IMR-90 (cell line): ENCODE data around the gene OSCP1. TPM values are rescaled to one million over a fixed set of nuclear protein-coding genes. Genes with fewer than 3 reads are reported as not detected.

Experiments
- ATAC-seq: fragments of 200-7000 bp; cut with Tn5 transposase; 2 replicates; pipeline ENCODE4 v1.9.1; 2020; ENCODE audit warnings: low read depth, mild to moderate bottlenecking, moderate library complexity
- BruUV-seq: library from RNA; stranded (reverse); fragments of 400-500 nt; replicated peaks from 2 replicates; lab custom pipeline; 2021; lab: Mats Ljungman, UMichigan
- CTCF ChIA-PET: fragments of 300-600 bp; formaldehyde crosslinking; extraction: SDS; loops from one replicate; lab custom pipeline; 2021; ENCODE audit warnings: antibody characterized with exemption; lab: Yijun Ruan, JAX
- POLR2A ChIA-PET: fragments of 300-600 bp; sonication (Branson Sonifier 250); formaldehyde crosslinking; loops from one replicate; lab custom pipeline; 2022; ENCODE audit warnings: antibody characterized with exemption; ENCODE audit not compliant: unreplicated experiment; lab: Charles Lee
- DNase-seq: peaks from one replicate; pipeline ENCODE4 v3.0.0; 2013
- H2AFZ ChIP-seq: replicated peaks from 2 replicates; pipeline ENCODE3; 2013; ENCODE audit warnings: low read length, mild to moderate bottlenecking; ENCODE audit not compliant: poor library complexity
- H2AK5ac ChIP-seq: 2 replicates; pipeline ENCODE4 v1.6.1; 2013; ENCODE audit warnings: low read depth, low read length, inconsistent platforms
- H2AK9ac ChIP-seq: replicated peaks from 2 replicates; pipeline ENCODE3; 2013; ENCODE audit warnings: mild to moderate bottlenecking, low read depth, low read length, moderate library complexity; ENCODE audit not compliant: poor library complexity
- H2BK120ac ChIP-seq: 2 replicates; pipeline ENCODE4 v1.6.1; 2013; ENCODE audit warnings: low read depth, low read length, inconsistent platforms
- H2BK15ac ChIP-seq: 3 replicates; pipeline ENCODE4 v1.6.1; 2013; ENCODE audit warnings: low read depth, low read length, inconsistent platforms
- H2BK20ac ChIP-seq: 2 replicates; pipeline ENCODE4 v1.6.1; 2013; ENCODE audit warnings: low read depth, mild to moderate bottlenecking, inconsistent platforms, low read length, moderate library complexity
- H2BK5ac ChIP-seq: 2 replicates; pipeline ENCODE4 v1.6.1; 2013; ENCODE audit warnings: mild to moderate bottlenecking, low read depth, low read length, inconsistent platforms; ENCODE audit not compliant: poor library complexity, severe bottlenecking
- H3K14ac ChIP-seq: replicated peaks from 2 replicates; pipeline ENCODE4 v1.6.1; 2013; ENCODE audit warnings: low read depth, low read length, inconsistent platforms
- H3K18ac ChIP-seq: 2 replicates; pipeline ENCODE4 v1.6.1; 2013; ENCODE audit warnings: low read depth, low read length, control low read depth
- H3K23ac ChIP-seq: 2 replicates; pipeline ENCODE4 v1.6.1; 2013; ENCODE audit warnings: low read depth, low read length, inconsistent platforms
- H3K27ac ChIP-seq: 2 replicates; pipeline ENCODE4 v1.5.1; 2013; ENCODE audit warnings: mild to moderate bottlenecking, control low read depth, low read length; ENCODE audit not compliant: insufficient read depth
- H3K27me3 ChIP-seq: 2 replicates; pipeline ENCODE4 v1.6.1; 2013; ENCODE audit warnings: low read length; ENCODE audit not compliant: control insufficient read depth, insufficient read depth
- H3K36me3 ChIP-seq: 2 replicates; pipeline ENCODE4 v1.6.1; 2013; ENCODE audit warnings: low read length, mixed read lengths; ENCODE audit not compliant: control insufficient read depth, insufficient read depth
- H3K4ac ChIP-seq: 2 replicates; pipeline ENCODE4 v1.6.1; 2013; ENCODE audit warnings: low read depth, low read length, inconsistent platforms
- H3K4me1 ChIP-seq: 2 replicates; pipeline ENCODE4 v1.6.1; 2013; ENCODE audit warnings: low read length, mixed read lengths; ENCODE audit not compliant: control insufficient read depth, insufficient read depth
- H3K4me2 ChIP-seq: 2 replicates; pipeline ENCODE4 v1.6.1; 2013; ENCODE audit warnings: low read depth, mild to moderate bottlenecking, control low read depth, low read length, moderate library complexity
- H3K4me3 ChIP-seq: 2 replicates; pipeline ENCODE4 v1.5.1; 2013; ENCODE audit warnings: low read depth, mild to moderate bottlenecking, control low read depth, low read length, moderate library complexity; ENCODE audit not compliant: insufficient read depth
- H3K56ac ChIP-seq: 2 replicates; pipeline ENCODE4 v1.6.1; 2013; ENCODE audit warnings: low read length, inconsistent platforms; ENCODE audit not compliant: insufficient read depth; ENCODE audit errors: extremely low read depth
- H3K79me1 ChIP-seq, 2 experiments: 2 replicates each; pipeline ENCODE4 v1.6.1; 2013; ENCODE audit warnings: low read length in 2 of 2, inconsistent platforms in 1 of 2, low read depth in 1 of 2
- H3K9ac ChIP-seq: 2 replicates; pipeline ENCODE4 v1.6.1; 2013; ENCODE audit warnings: low read depth, low read length, control low read depth
- H3K9me1 ChIP-seq: 2 replicates; pipeline ENCODE4 v1.6.1; 2013; ENCODE audit warnings: low read length, inconsistent platforms; ENCODE audit not compliant: insufficient read depth
- H3K9me3 ChIP-seq: 2 replicates; pipeline ENCODE4 v1.6.1; 2013; ENCODE audit warnings: low read length; ENCODE audit not compliant: control insufficient read depth, insufficient read depth
- H4K20me1 ChIP-seq: 2 replicates; pipeline ENCODE4 v1.6.1; 2013; ENCODE audit warnings: low read length, inconsistent platforms; ENCODE audit not compliant: insufficient read depth
- H4K5ac ChIP-seq: 2 replicates; pipeline ENCODE4 v1.6.1; 2013; ENCODE audit warnings: mild to moderate bottlenecking, low read depth, low read length, control low read depth
- H4K8ac ChIP-seq, 2 experiments: 2 replicates each; pipeline ENCODE4 v1.6.1; 2013; ENCODE audit warnings: low read depth in 2 of 2, low read length in 2 of 2, control low read depth in 1 of 2, inconsistent platforms in 1 of 2
- H4K91ac ChIP-seq: 2 replicates; pipeline ENCODE4 v1.6.1; 2013; ENCODE audit warnings: low read depth, low read length, inconsistent platforms; ENCODE audit not compliant: insufficient read depth
- BHLHE40 ChIP-seq: fragments of 150-350 bp; IDR thresholded peaks from 2 replicates; pipeline ENCODE4 v1.6.1; 2016; ENCODE audit warnings: mild to moderate bottlenecking, low read depth, low read length
- CEBPB ChIP-seq: IDR thresholded peaks from 2 replicates; pipeline ENCODE4 v1.6.1; 2012; ENCODE audit warnings: low read depth, low read length, improper control_type of control experiment
- CHD1 ChIP-seq: IDR thresholded peaks from 2 replicates; pipeline ENCODE4 v1.6.1; 2012; ENCODE audit warnings: low read depth, low read length, improper control_type of control experiment
- CTCF ChIP-seq: conservative IDR thresholded peaks from 2 replicates; pipeline ENCODE4 v1.5.1; 2012; ENCODE audit warnings: mild to moderate bottlenecking, low read depth, low read length, improper control_type of control experiment
- FOS ChIP-seq: fragments of 150-350 bp; IDR thresholded peaks from 2 replicates; pipeline ENCODE4 v1.6.1; 2016; ENCODE audit warnings: low read depth, low read length
- MAFK ChIP-seq: IDR thresholded peaks from 2 replicates; pipeline ENCODE4 v1.6.1; 2012; ENCODE audit warnings: low read depth, low read length, improper control_type of control experiment
- MAZ ChIP-seq: IDR thresholded peaks from 2 replicates; pipeline ENCODE4 v1.6.1; 2012; ENCODE audit warnings: low read depth, mild to moderate bottlenecking, low read length, improper control_type of control experiment, moderate library complexity, borderline replicate concordance
- MXI1 ChIP-seq: IDR thresholded peaks from 2 replicates; pipeline ENCODE4 v1.6.1; 2012; ENCODE audit warnings: low read depth, mild to moderate bottlenecking, low read length, moderate library complexity, borderline replicate concordance
- NFE2L2 ChIP-seq: fragments of 150-350 bp; IDR thresholded peaks from 2 replicates; pipeline ENCODE4 v1.6.1; 2016; ENCODE audit warnings: low read depth, mild to moderate bottlenecking, low read length
- POLR2A ChIP-seq: IDR thresholded peaks from 2 replicates; pipeline ENCODE4 v1.6.1; 2012; ENCODE audit warnings: mild to moderate bottlenecking, low read depth, low read length
- RAD21 ChIP-seq: IDR thresholded peaks from 2 replicates; pipeline ENCODE4 v1.6.1; 2012; ENCODE audit warnings: low read length, improper control_type of control experiment
- RCOR1 ChIP-seq: IDR thresholded peaks from 2 replicates; pipeline ENCODE4 v1.6.1; 2012; ENCODE audit warnings: mild to moderate bottlenecking, low read length, improper control_type of control experiment; ENCODE audit not compliant: insufficient replicate concordance
- RFX5 ChIP-seq: IDR thresholded peaks from 2 replicates; pipeline ENCODE4 v1.8.0; 2012; ENCODE audit warnings: low read depth, mild to moderate bottlenecking, low read length, moderate library complexity
- SMC3 ChIP-seq: fragments of 150-350 bp; IDR thresholded peaks from 2 replicates; pipeline ENCODE4 v1.6.1; 2016; ENCODE audit warnings: low read depth, mild to moderate bottlenecking, antibody characterized with exemption, low read length, moderate library complexity
- WGBS, 2 experiments: methylation state at CpG; one replicate each; pipeline versions ENCODE4 v1.1.5 to v1.1.7; 2013; ENCODE audit warnings: missing lambda C conversion rate in 2 of 2; ENCODE audit not compliant: insufficient read length in 1 of 2; ENCODE audit errors: extremely low coverage in 2 of 2; 5-methylcytosine and 5-hydroxymethylcytosine counted together
- dilution Hi-C: fragments of 300-500 bp; cut with HindIII; formaldehyde crosslinking; loops from one replicate; pipeline ENCODE4 v1.14.3; 2018; ENCODE audit warnings: low sequenced_read_pairs; ENCODE audit not compliant: unreplicated experiment
- in situ Hi-C: fragments of 300-500 bp; cut with MboI; formaldehyde crosslinking; loops from 3 replicates; pipeline ENCODE4 v1.14.3; 2019; ENCODE audit warnings: low sequenced_read_pairs, inconsistent platforms, mixed read lengths
- intact Hi-C: fragments of 100-400 bp; cut with micrococcal nuclease; formaldehyde crosslinking; loops from 2 replicates; pipeline ENCODE4 v1.10.0; 2022
- polyA plus RNA-seq, 3 experiments: library from polyadenylated mRNA; depleted of rRNA; stranded (reverse); fragments of >200 nt; gene quantifications; 2 replicates each; pipeline ENCODE4 v1.2.3, GENCODE V29; 2012; ENCODE audit warnings: low replicate concordance in 1 of 3
- total RNA-seq: library from RNA; depleted of rRNA; stranded (reverse); fragments of >200 nt; gene quantifications from 2 replicates; pipeline ENCODE4 v1.2.3, GENCODE V29; 2012
- TF ChIP-seq, protein P1 (sequence below): fragments of 150-350 bp; IDR thresholded peaks from 2 replicates; pipeline ENCODE4 v1.6.1; 2016; ENCODE audit warnings: low read depth, mild to moderate bottlenecking, low read length, moderate library complexity, borderline replicate concordance

The OSCP1 gene
- total and polyA plus RNA-seq, 2 of the 4 experiments (the other 2 are of a cell fraction), result 7.8 to 11.8 TPM

GRCh38 chr1:36391271-36391670, 59.0 kb downstream of the OSCP1 start:
- in situ Hi-C loops, result no loop called here
- H4K91ac ChIP-seq, result no peak overlapping the region

More at GRCh38 chr1:36391271-36391670, 59.0 kb downstream of the OSCP1 start:
- no peak for DNase-seq
- Histone ChIP-seq H3K27ac (no peak overlapping the region), H4K5ac (no peak overlapping the region), H2AK9ac (no peak overlapping the region), H3K9me3 (no peaks in the 10 kb centered on the region), H3K4me2 (no peak overlapping the region), H2AK5ac (no peak overlapping the region), H2AFZ (no peak overlapping the region), H3K9ac (no peak overlapping the region), H4K8ac (no peak overlapping the region), H3K18ac (no peak overlapping the region), H2BK120ac (no peak overlapping the region), H2BK20ac (no peak overlapping the region), H3K79me1 (peaks cover 11 to 56% of the 10 kb centered on the region in 2 experiments), H2BK15ac (no peak overlapping the region), H3K27me3 (no peaks in the 10 kb centered on the region), H3K14ac (no peak overlapping the region), H3K4me1 (peaks cover 16% of the 10 kb centered on the region), H3K4ac (no peak overlapping the region), H3K9me1 (peaks cover 24% of the 10 kb centered on the region), H3K23ac (no peak overlapping the region), H3K56ac (no peak overlapping the region), H2BK5ac (no peak overlapping the region), H4K20me1 (peaks cover 5% of the 10 kb centered on the region; the same call in 1 of the 2 replicates), H3K36me3 (peaks cover 23% of the 10 kb centered on the region), H3K4me3 (no peak overlapping the region)
- ATAC-seq, result no peak
- POLR2A ChIA-PET, result interaction anchor here (0.6 kb wide), 1 partner anchor 241 kb away, joined by 9 read pairs; no protein-coding TSS in a partner anchor
- CTCF ChIA-PET, result no interaction called here
- WGBS, 2 experiments, result no CpG with 5 or more reads among the region's 8 CpGs
- dilution Hi-C loops, result no loop called here
- BruUV-seq, result no TSS peak
- intact Hi-C loops, result no loop called here
- no peak for TF ChIP-seq CHD1
- no peak for TF ChIP-seq RFX5
- TF ChIP-seq BHLHE40, result no peak
- no peak for TF ChIP-seq MAFK
- TF ChIP-seq SMC3, result no peak
- TF ChIP-seq CTCF, result no peak
- no peak for TF ChIP-seq POLR2A
- TF ChIP-seq MXI1, result no peak
- TF ChIP-seq RCOR1, result no peak
- TF ChIP-seq, protein P1, sequence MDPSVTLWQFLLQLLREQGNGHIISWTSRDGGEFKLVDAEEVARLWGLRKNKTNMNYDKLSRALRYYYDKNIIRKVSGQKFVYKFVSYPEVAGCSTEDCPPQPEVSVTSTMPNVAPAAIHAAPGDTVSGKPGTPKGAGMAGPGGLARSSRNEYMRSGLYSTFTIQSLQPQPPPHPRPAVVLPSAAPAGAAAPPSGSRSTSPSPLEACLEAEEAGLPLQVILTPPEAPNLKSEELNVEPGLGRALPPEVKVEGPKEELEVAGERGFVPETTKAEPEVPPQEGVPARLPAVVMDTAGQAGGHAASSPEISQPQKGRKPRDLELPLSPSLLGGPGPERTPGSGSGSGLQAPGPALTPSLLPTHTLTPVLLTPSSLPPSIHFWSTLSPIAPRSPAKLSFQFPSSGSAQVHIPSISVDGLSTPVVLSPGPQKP, result no peak
- no peak for TF ChIP-seq MAZ
- no peak for TF ChIP-seq NFE2L2
- TF ChIP-seq RAD21, result no peak
- no peak for TF ChIP-seq CEBPB
- no peak for TF ChIP-seq FOS
